Stimulated activated CD8-positive, alpha-beta memory T cell treated with anti-CD3 and anti-CD28 coated beads, Interleukin-15, amount 100 ng/mL, for 24 hours (primary cell): Measurements from ENCODE around the gene EZR.
"Not testable (repeated sequence)": the region's sequence is repeated elsewhere in the genome, so short reads cannot be mapped to it uniquely, and the experiment has no call there.

Experiments
- DNase-seq: peaks from one replicate; pipeline ENCODE4 v3.0.0-alpha.2; 2020; ENCODE audit warnings: low read depth

Gene EZR

GRCh38 chr6:158797331-158798310, 21.5 kb downstream of the EZR start:
- DNase-seq = no peak

GRCh38 chr6:158796353-158796752, 22.8 kb downstream of the EZR start:
- DNase-seq = no peak

DNA sequence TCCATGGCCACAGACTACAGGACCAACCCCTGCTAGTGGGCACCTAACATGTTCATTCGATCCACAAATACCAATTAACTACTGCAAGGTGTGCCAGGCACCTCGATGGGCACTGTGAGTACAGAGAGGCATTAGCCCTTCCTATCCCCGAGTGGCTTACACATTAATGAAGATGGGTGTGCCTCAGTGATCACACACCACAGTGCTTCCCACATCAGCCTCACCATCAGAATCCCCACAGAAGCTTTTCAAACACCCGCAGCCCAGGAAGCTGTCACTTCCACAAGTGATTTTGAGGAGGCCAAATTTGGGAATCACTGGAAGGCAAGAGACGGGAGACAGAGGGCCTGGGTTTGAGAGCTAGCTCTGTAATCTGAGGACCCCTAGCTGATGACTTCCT, 23.7 kb downstream of the EZR start:
- no peak for DNase-seq

- DNase-seq = no peak
Measured at GRCh38 chr6:158793432-158793831, 25.7 kb downstream of the EZR start.

- not testable (repeated sequence) for DNase-seq
Measured at GRCh38 chr6:158792505-158792904, 26.7 kb downstream of the EZR start.

DNA sequence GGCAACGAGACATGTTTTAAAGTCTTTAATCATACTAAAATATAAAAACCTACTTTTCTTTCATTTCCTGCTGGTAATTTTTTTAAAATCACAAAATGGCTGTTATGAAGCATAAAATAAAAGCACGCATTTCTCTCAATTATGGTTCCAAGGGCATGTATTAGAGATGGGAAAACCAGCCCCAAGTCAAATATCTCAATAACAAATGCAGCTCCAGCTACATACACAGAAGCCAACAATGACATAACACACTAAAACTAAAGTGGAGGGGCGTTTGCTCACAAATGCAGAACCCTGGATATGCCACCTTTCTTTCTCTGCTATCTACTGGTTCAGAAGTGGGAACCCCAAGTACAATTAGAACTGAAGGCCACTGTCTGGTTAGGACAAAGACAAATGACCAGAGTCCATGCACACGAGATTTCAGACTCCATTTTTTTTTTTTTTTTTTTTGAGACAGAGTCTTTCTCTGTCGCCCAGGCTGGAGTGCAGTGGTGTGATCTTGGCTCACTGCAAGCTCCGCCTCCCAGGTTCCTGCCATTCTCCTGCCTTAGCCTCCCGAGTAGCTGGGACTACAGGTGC, 27.8 kb downstream of the EZR start:
- DNase-seq = no peak

- DNase-seq = no peak
Measured at GRCh38 chr6:158789115-158789917, 29.9 kb downstream of the EZR start.

DNA sequence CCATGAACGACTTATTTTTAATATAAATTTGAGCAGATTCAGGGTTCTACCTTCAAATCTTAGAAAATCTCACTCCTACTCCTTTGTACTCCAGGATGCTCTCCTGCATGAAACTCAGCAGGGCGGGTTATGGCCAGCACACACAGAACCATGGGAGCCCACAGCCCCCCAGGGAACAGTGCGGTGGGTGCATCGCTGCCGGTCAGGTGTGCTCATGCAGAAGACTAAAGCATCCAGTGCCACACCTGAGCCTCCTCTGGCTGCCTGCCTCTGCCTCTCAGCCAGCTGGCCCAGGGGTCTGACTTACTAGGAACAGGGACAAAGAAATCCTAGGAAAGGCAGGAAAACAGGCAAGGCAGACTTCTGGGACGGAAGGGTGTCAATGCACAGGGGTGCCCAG, 31.8 kb downstream of the EZR start:
- DNase-seq = no peak

DNA sequence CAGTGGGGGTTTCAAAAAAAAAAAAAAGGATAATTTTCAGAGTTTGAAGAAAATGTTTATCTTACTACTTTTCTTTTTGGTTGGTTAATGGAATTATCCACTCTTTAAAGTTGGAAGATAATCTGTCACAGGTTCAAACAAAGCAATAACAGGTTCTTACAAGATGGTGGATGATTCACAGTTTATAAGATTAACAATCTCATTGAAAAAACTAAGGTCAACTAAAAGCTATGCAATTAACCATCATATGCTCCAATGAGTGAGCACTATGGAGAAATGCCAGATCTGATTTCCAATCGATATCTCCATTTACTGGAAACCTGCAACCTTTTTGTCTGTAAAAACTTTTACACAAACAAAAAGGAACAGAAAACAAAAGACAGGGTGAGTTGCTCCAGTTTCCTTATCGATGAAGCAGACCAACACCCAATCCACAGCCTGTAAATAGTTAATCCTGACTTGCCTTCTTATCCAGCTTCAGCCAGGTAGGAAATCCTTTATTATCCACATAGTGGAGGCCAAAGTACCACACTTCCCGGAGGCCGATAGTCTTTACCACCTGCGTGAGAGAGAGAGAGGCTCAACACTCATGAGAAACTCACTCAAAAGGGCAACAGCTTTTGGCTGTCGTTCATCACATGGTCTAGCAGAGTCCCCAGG, 32.4 kb downstream of the EZR start:
- no peak for DNase-seq

- DNase-seq = no peak
Measured at GRCh38 chr6:158785036-158785435, 34.1 kb downstream of the EZR start.

- no peak for DNase-seq
Measured at GRCh38 chr6:158784505-158784904, 34.7 kb downstream of the EZR start.

DNA sequence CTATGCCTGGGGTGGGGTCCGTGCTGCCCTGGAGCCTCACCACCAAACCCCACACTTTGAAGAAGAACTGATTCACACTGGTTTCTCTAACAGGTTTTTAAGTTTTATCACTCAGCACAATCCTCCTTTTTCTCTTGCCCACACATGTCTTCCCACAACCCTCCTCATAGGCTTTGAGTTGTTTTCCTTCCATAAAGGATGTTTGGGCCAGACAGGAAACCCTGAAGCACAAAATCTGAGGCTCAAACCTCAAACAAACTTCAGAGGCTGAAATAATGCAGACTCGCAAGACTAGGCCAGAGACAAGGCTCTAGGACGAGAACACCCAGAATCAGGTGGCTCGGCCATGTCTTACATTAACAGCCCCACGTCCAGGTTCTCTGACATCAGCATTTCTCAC, 35.3 kb downstream of the EZR start:
- no peak for DNase-seq

- no peak for DNase-seq
Measured at GRCh38 chr6:158783167-158783450, 36.1 kb downstream of the EZR start.

GRCh38 chr6:158782432-158783166, 36.6 kb downstream of the EZR start:
- no peak for DNase-seq

- DNase-seq = no peak
Measured at GRCh38 chr6:158781692-158782373, 37.3 kb downstream of the EZR start.

GRCh38 chr6:158780988-158781691, 38.0 kb downstream of the EZR start:
- DNase-seq = no peak

- DNase-seq = no peak
Measured at GRCh38 chr6:158780246-158780884, 38.8 kb downstream of the EZR start.

GRCh38 chr6:158778005-158778527, 41.1 kb downstream of the EZR start:
- DNase-seq = no peak

DNA sequence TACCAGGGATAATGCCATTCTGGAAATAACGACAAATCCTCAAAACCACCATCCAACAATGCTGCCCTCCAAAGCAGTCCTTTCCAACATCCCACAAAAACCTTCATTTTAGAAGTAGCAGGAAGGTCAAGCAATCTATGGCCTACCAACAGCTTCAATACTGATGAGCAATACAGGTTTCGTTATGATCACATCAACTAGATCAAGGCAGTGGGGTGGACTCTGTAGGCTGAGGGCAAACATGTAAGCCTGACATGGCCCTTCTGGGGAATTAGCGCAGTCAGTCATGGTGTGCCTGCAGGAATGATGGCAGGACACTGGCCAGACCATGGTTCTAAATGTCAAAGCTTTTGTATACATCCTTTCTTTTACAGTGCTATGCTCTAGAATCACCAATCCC, 41.7 kb downstream of the EZR start:
- no peak for DNase-seq

- no peak for DNase-seq
Measured at GRCh38 chr6:158776737-158777136, 42.4 kb downstream of the EZR start.
